ENCODE results near the gene OAT. TPM values are rescaled to one million over a fixed set of nuclear protein-coding genes. Genes with fewer than 3 reads are reported as not detected.
"Not testable (repeated sequence)": the region's sequence is repeated elsewhere in the genome, so short reads cannot be mapped to it uniquely, and the experiment has no call there.

The OAT gene
- total RNA-seq, 4 donors from 2014 or later = 86.0 to 103 (median 95.1) TPM

DNA sequence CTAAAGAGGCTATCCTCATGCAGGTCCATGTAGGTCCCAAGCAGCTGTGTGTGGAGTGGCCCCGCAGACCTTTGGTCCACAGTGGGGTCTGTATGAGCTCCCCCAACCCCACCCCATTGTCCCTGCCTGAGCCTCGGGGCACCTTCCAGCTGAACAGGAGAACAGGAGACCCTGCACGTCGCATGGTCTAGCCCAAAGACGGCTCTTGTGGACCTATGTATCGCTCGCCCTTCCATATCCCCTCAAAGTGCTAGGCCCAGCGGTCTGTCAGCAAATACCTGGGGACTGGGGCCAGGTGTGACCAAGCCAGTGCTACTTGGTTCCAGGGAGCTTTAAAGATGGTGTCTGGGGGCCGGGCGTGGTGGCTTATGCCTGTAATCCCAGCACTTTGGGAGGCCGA is 43.0 kb downstream of the OAT start:
- WGBS = 96% methylated on average over 11 of the region's 11 CpGs
- TF ChIP-seq, protein P1, sequence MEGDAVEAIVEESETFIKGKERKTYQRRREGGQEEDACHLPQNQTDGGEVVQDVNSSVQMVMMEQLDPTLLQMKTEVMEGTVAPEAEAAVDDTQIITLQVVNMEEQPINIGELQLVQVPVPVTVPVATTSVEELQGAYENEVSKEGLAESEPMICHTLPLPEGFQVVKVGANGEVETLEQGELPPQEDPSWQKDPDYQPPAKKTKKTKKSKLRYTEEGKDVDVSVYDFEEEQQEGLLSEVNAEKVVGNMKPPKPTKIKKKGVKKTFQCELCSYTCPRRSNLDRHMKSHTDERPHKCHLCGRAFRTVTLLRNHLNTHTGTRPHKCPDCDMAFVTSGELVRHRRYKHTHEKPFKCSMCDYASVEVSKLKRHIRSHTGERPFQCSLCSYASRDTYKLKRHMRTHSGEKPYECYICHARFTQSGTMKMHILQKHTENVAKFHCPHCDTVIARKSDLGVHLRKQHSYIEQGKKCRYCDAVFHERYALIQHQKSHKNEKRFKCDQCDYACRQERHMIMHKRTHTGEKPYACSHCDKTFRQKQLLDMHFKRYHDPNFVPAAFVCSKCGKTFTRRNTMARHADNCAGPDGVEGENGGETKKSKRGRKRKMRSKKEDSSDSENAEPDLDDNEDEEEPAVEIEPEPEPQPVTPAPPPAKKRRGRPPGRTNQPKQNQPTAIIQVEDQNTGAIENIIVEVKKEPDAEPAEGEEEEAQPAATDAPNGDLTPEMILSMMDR (IDR thresholded peaks at IDR 0.05) = no peak
- no peak overlapping the region for H3K27ac ChIP-seq
- no peak for DNase-seq (ENCODE audit: low spot score in 2 of 2)
- no peaks in the 10 kb centered on the region for H3K36me3 ChIP-seq
- peaks cover 11% of the 10 kb centered on the region for H3K27me3 ChIP-seq
- H3K9me3 ChIP-seq = no peaks in the 10 kb centered on the region
- H3K4me3 ChIP-seq = no peak overlapping the region
- H3K4me1 ChIP-seq = peaks cover 11% of the 10 kb centered on the region

DNA sequence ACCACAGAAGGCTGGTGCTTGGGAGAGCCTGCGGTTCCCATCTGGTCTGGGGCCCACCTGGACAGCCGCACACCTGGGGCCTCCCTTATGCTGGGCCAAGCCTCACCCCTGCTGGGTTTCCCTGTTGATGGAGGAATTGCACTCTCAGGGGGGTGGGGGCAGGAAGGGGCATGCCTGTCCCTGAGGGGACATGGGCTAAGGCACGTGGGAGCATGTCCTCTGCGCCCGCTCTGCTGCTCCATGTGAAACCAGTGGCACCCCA is 43.4 kb downstream of the OAT start:
- H3K36me3 ChIP-seq = no peaks in the 10 kb centered on the region
- peaks cover 8% of the 10 kb centered on the region for H3K27me3 ChIP-seq
- H3K27ac ChIP-seq = no peak overlapping the region
- H3K4me3 ChIP-seq = no peak overlapping the region
- DNase-seq (ENCODE audit: low spot score in 2 of 2) = no peak
- no peaks in the 10 kb centered on the region for H3K9me3 ChIP-seq
- peaks cover 11% of the 10 kb centered on the region for H3K4me1 ChIP-seq
- 92% methylated on average over 2 of the region's 5 CpGs for WGBS
- TF ChIP-seq POLR2A (IDR thresholded peaks at IDR 0.05) (no peak), EP300 (IDR thresholded peaks at IDR 0.05) (no peak), POLR2AphosphoS5 (IDR thresholded peaks at IDR 0.05) (no peak)
- TF ChIP-seq, protein P1 (IDR thresholded peaks at IDR 0.05) = no peak

DNA sequence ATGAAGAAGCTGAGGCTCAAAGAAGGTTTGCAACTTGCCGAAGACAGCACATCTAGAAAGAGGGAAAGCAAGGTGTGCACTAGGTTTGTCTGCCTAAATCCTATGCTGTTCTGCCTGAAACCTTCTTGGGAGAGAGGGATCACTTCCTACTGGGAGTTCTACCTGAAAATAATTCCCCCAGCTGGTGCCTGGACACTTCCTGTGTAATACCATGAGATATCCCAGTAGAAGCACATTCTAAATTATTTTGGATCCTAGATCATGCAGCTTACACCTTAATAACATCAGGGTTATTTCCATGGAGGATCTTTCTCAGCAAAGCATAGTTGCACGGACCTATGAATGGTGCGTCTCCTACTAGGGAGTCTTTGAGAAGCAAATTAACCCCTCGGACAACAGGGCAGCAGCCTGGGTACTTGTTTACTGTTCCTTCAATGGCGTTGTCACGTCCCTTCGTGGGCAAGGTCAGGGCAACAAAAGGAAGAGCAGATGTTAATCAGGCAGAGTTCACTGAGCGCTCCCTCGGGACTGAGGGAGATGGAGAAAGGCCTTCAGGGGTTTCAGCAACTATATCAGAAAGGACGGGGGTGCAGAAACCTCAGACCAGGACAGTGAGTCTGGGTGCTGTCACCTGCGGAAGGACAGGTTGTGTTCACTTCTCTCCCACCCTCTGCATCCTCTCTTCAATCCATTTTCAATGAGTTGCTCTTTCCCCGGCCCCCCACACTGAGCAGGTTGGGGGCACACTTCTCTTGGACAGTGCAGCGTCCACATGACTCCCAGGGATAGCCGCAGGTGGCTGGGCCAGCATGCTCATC is 44.0 kb downstream of the OAT start:
- H3K4me3 ChIP-seq = no peak overlapping the region

DNA sequence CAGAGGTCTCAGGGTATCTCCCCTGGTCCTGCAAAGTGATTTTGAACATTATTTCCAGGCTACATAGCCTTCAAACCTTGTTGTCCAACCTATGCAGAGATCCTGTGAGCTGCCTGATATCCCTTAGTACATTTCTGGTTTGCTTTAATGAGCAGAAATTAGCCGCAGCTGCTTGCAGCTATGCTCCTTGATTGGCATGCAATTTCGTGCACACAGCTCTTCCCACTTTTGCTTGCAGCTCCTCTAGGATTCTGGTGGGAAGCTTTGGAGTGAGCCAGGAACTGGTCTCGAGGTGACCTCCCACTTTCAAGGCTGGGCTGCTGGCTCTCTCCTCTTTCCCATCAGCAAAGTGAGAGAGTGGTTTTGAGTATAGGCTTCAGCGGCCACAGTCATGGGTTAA is 45.8 kb downstream of the OAT start:
- Histone ChIP-seq H3K27me3 (peaks cover 6% of the 10 kb centered on the region), H3K4me3 (no peak overlapping the region), H3K36me3 (no peaks in the 10 kb centered on the region), H3K4me1 (no peaks in the 10 kb centered on the region), H3K27ac (no peak overlapping the region), H3K9me3 (no peaks in the 10 kb centered on the region)
- 67% methylated on average over 4 of the region's 4 CpGs for WGBS
- no peak for DNase-seq (ENCODE audit: low spot score in 2 of 2)
- no peak for TF ChIP-seq POLR2A (IDR thresholded peaks at IDR 0.05)
- TF ChIP-seq EP300 (IDR thresholded peaks at IDR 0.05) = no peak

More for the DNA sequence above, 44.0 kb downstream of the OAT start:
- no peaks in the 10 kb centered on the region for H3K9me3 ChIP-seq
- no peak for DNase-seq (ENCODE audit: low spot score in 2 of 2)
- H3K36me3 ChIP-seq = no peaks in the 10 kb centered on the region
- 89% methylated on average over 14 of the region's 14 CpGs for WGBS
- peaks cover 11% of the 10 kb centered on the region for H3K4me1 ChIP-seq
- H3K27me3 ChIP-seq = peaks cover 8% of the 10 kb centered on the region
- TF ChIP-seq POLR2A (IDR thresholded peaks at IDR 0.05) = no peak
- TF ChIP-seq POLR2AphosphoS5 (IDR thresholded peaks at IDR 0.05) = no peak
- no peak for TF ChIP-seq EP300 (IDR thresholded peaks at IDR 0.05)
- TF ChIP-seq, protein P1 (IDR thresholded peaks at IDR 0.05) = no peak
- no peak overlapping the region for H3K27ac ChIP-seq

DNA sequence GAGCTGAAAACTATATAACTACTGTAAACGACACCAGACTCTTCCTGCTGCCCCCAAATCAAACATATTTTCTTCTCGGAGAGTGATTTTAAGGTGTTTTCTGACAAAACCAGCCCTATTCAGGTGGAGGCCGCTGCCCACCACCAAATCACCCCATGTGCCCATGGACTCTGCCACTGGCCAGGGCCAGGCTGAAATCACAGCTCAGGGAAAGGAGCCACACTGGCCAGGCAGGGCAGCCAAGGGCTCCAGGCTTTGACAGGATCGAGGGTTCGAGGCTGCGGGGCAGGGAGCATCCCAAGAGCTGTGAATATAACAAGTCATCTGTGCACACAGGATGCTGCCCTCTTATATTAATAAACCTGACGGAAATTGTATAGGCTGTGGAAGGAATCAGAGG is 48.3 kb downstream of the OAT start:
- no peak for DNase-seq (ENCODE audit: low spot score in 2 of 2)
- peaks cover 3% of the 10 kb centered on the region for H3K27me3 ChIP-seq
- 87% methylated on average over 7 of the region's 7 CpGs for WGBS
- H3K36me3 ChIP-seq = no peaks in the 10 kb centered on the region
- H3K27ac ChIP-seq = no peak overlapping the region
- no peak overlapping the region for H3K4me3 ChIP-seq
- peaks cover 6% of the 10 kb centered on the region for H3K4me1 ChIP-seq
- TF ChIP-seq EP300 (IDR thresholded peaks at IDR 0.05) (no peak), POLR2A (IDR thresholded peaks at IDR 0.05) (no peak), POLR2AphosphoS5 (IDR thresholded peaks at IDR 0.05) (no peak)
- TF ChIP-seq, protein P1 (IDR thresholded peaks at IDR 0.05) = no peak
- no peaks in the 10 kb centered on the region for H3K9me3 ChIP-seq

DNA sequence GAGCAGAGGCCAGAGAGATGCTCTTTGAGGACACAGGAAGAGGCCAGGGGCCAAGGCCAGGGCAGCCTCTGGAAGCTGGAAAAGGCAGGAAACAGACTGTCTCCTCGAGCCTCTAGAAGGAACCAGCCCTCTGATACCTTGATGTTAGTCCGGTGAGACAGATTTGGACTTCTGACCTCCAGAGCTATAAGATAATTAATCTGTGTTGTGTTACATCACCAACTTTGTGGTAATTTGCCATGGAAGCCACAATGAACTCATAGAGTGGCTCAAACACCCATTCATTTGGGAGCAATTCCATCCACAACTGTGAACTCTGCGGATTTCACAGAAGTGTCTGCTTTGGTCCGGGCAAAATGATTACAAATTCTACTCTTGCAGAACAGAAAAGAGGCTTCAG is 48.7 kb downstream of the OAT start:
- Histone ChIP-seq H3K4me3 (no peak overlapping the region), H3K27ac (no peak overlapping the region), H3K9me3 (no peaks in the 10 kb centered on the region), H3K4me1 (peaks cover 6% of the 10 kb centered on the region), H3K27me3 (peaks cover 3% of the 10 kb centered on the region), H3K36me3 (no peaks in the 10 kb centered on the region)
- no peak for DNase-seq (ENCODE audit: low spot score in 2 of 2)
- TF ChIP-seq POLR2A (IDR thresholded peaks at IDR 0.05) (no peak), EP300 (IDR thresholded peaks at IDR 0.05) (no peak), POLR2AphosphoS5 (IDR thresholded peaks at IDR 0.05) (no peak)
- TF ChIP-seq, protein P1 (IDR thresholded peaks at IDR 0.05) = no peak
- 83% methylated on average over 4 of the region's 4 CpGs for WGBS

DNA sequence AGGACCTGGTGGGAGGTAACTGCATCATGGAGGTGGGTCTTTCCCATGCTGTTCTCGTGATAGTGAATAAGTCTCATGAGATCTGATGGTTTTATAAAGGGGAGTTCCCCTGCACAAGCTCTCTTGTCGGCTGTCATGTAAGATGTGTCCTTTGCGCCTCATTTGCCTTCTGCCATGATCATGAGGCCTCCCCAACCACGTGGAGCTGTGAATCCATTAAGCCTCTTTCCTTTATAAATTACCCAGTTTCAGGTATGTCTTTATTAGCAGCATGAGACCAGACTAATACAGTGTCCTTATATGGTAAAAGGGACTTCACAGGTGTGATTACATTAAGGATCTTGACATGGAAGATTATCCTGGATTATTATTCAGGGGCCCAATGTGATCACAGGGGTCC is 49.2 kb downstream of the OAT start:
- not testable (repeated sequence) for H3K27me3 ChIP-seq; H3K9me3 ChIP-seq; H3K36me3 ChIP-seq; H3K27ac ChIP-seq; H3K4me3 ChIP-seq; H3K4me1 ChIP-seq; DNase-seq (ENCODE audit: low spot score in 2 of 2)
- 46% methylated on average over 4 of the region's 4 CpGs for WGBS
